ENCODE measurements around the gene NAV3. TPM values are rescaled to one million over a fixed set of nuclear protein-coding genes. Genes with fewer than 3 reads are reported as not detected.

The NAV3 gene
- total RNA-seq, 1 experiment from 2014 or later = 2.5 TPM

DNA sequence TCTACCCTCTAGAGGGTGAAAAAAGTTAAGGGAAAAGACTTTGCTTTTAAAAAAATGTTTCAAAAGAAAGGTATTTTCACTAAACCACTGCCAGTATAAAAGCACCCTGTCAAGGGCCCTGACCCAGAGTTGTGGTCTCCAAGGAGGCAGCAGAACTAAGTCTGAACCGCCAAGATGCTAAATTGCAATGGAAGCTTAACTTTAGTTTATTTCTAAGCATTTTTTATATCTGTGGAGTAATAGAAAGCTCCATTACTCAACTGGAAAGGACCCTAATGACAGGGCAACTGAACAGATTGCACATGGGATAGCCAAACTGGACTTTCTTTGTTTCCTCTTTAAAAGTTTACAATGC, 379.8 kb downstream of the NAV3 start:
- BruUV-seq (replicated peaks) = no TSS peak
- in situ Hi-C loops (cut with HindIII; ENCODE audit: low pct_unique_long_range_greater_than_20kb, low sequenced_read_pairs) = no loop called here
- no peaks in the 10 kb centered on the region for H3K36me3 ChIP-seq (ENCODE audit: control insufficient read depth, insufficient read depth, low read length)
- intact Hi-C loops (cut with micrococcal nuclease; ENCODE audit: unreplicated experiment) = no loop called here
- ChIA-PET CTCF (no interaction called here), POLR2A (no interaction called here)
- DNase-seq (ENCODE audit: low read depth, low spot score) (no peak), ATAC-seq (no peak)
- H3K9me3 ChIP-seq (ENCODE audit: control insufficient read depth, insufficient read depth, low read depth, low read length) = no peaks in the 10 kb centered on the region
- no peaks in the 10 kb centered on the region for H3K27me3 ChIP-seq (ENCODE audit: control insufficient read depth, insufficient read depth, low read length)
- no peak overlapping the region for H3K27ac ChIP-seq (ENCODE audit: low read length)
- no peak for TF ChIP-seq POLR2AphosphoS5 (IDR thresholded peaks at IDR 0.05; ENCODE audit: low read depth, low read length)
- TF ChIP-seq TCF7L2 (IDR thresholded peaks at IDR 0.05; ENCODE audit: low read depth, low read length) = no peak
- TF ChIP-seq, protein P1, sequence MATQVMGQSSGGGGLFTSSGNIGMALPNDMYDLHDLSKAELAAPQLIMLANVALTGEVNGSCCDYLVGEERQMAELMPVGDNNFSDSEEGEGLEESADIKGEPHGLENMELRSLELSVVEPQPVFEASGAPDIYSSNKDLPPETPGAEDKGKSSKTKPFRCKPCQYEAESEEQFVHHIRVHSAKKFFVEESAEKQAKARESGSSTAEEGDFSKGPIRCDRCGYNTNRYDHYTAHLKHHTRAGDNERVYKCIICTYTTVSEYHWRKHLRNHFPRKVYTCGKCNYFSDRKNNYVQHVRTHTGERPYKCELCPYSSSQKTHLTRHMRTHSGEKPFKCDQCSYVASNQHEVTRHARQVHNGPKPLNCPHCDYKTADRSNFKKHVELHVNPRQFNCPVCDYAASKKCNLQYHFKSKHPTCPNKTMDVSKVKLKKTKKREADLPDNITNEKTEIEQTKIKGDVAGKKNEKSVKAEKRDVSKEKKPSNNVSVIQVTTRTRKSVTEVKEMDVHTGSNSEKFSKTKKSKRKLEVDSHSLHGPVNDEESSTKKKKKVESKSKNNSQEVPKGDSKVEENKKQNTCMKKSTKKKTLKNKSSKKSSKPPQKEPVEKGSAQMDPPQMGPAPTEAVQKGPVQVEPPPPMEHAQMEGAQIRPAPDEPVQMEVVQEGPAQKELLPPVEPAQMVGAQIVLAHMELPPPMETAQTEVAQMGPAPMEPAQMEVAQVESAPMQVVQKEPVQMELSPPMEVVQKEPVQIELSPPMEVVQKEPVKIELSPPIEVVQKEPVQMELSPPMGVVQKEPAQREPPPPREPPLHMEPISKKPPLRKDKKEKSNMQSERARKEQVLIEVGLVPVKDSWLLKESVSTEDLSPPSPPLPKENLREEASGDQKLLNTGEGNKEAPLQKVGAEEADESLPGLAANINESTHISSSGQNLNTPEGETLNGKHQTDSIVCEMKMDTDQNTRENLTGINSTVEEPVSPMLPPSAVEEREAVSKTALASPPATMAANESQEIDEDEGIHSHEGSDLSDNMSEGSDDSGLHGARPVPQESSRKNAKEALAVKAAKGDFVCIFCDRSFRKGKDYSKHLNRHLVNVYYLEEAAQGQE (IDR thresholded peaks at IDR 0.05; ENCODE audit: insufficient read depth in 1 of 2, low read depth in 2 of 2, low read length in 1 of 2) = no peak
- TF ChIP-seq SIN3A (IDR thresholded peaks at IDR 0.05; ENCODE audit: borderline replicate concordance, insufficient read depth, low read depth, low read length) = no peak
- TF ChIP-seq, protein P2, sequence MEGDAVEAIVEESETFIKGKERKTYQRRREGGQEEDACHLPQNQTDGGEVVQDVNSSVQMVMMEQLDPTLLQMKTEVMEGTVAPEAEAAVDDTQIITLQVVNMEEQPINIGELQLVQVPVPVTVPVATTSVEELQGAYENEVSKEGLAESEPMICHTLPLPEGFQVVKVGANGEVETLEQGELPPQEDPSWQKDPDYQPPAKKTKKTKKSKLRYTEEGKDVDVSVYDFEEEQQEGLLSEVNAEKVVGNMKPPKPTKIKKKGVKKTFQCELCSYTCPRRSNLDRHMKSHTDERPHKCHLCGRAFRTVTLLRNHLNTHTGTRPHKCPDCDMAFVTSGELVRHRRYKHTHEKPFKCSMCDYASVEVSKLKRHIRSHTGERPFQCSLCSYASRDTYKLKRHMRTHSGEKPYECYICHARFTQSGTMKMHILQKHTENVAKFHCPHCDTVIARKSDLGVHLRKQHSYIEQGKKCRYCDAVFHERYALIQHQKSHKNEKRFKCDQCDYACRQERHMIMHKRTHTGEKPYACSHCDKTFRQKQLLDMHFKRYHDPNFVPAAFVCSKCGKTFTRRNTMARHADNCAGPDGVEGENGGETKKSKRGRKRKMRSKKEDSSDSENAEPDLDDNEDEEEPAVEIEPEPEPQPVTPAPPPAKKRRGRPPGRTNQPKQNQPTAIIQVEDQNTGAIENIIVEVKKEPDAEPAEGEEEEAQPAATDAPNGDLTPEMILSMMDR (IDR thresholded peaks at IDR 0.05) = no peak
- H3K4me1 ChIP-seq (ENCODE audit: control insufficient read depth, insufficient read depth, low read length) = no peaks in the 10 kb centered on the region; the same call in 1 of the 2 replicates
- no peak overlapping the region for H3K4me3 ChIP-seq (ENCODE audit: low read depth in 2 of 2, low read length in 2 of 2)

DNA sequence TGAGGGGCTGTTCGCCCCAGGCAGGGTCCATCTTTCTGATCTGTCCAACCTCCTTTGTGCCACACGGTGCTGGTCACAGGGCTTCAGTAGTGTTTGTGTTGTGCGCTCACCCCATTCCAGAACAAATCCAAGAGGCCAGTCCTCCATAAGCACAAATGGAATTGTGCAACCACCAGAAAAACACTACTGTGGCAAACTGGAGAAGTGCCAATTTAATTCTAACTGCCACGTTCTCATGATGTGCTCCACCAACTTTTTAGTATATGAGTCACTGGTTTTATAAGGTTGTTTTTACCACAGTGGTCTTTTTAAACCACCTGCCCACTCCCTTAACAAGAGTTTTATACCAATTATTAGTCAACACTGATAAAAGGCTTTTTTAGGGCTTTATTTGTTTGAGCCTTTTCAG, 380.2 kb downstream of the NAV3 start:
- Histone ChIP-seq H3K27me3 (ENCODE audit: control insufficient read depth, insufficient read depth, low read length) (no peaks in the 10 kb centered on the region), H3K9me3 (ENCODE audit: control insufficient read depth, insufficient read depth, low read depth, low read length) (no peaks in the 10 kb centered on the region), H3K4me3 (ENCODE audit: low read depth in 2 of 2, low read length in 2 of 2) (no peak overlapping the region), H3K4me1 (ENCODE audit: control insufficient read depth, insufficient read depth, low read length) (no peaks in the 10 kb centered on the region; the same call in 1 of the 2 replicates), H3K27ac (ENCODE audit: low read length) (no peak overlapping the region), H3K36me3 (ENCODE audit: control insufficient read depth, insufficient read depth, low read length) (no peaks in the 10 kb centered on the region)
- in situ Hi-C loops (cut with HindIII; ENCODE audit: low pct_unique_long_range_greater_than_20kb, low sequenced_read_pairs) (no loop called here), intact Hi-C loops (cut with micrococcal nuclease; ENCODE audit: unreplicated experiment) (no loop called here)
- no peak for TF ChIP-seq POLR2AphosphoS5 (IDR thresholded peaks at IDR 0.05; ENCODE audit: low read depth, low read length)
- TF ChIP-seq, protein P1 (IDR thresholded peaks at IDR 0.05; ENCODE audit: insufficient read depth in 1 of 2, low read depth in 2 of 2, low read length in 1 of 2) = no peak
- no peak for TF ChIP-seq TCF7L2 (IDR thresholded peaks at IDR 0.05; ENCODE audit: low read depth, low read length)
- no peak for TF ChIP-seq SIN3A (IDR thresholded peaks at IDR 0.05; ENCODE audit: borderline replicate concordance, insufficient read depth, low read depth, low read length)
- TF ChIP-seq, protein P2 (IDR thresholded peaks at IDR 0.05) = no peak
- POLR2A ChIA-PET = no interaction called here
- DNase-seq (ENCODE audit: low read depth, low spot score) (no peak), ATAC-seq (peak; percentile 45; the same call in 1 of the 2 replicates)
- CTCF ChIA-PET = no interaction called here
- no TSS peak for BruUV-seq (replicated peaks)
